NCI-H82 (cell line): Measurements from ENCODE around the gene LAT.
"Not testable (repeated sequence)": the region's sequence is repeated elsewhere in the genome, so short reads cannot be mapped to it uniquely, and the experiment has no call there.

Experiments used
- DNase-seq: peaks from one replicate; lab custom pipeline; 2025; lab: John Stamatoyannopoulos, UW

Gene LAT

GRCh38 chr16:28977703-28978662, 6.9 kb upstream of the LAT start:
- DNase-seq, result peak; percentile 33

GRCh38 chr16:28980330-28980729, 4.5 kb upstream of the LAT start:
- DNase-seq, result not testable (repeated sequence)

GRCh38 chr16:28980929-28981328, 3.9 kb upstream of the LAT start:
- DNase-seq, result no peak

GRCh38 chr16:28981517-28981916, 3.3 kb upstream of the LAT start:
- peak; percentile 73 for DNase-seq

GRCh38 chr16:28982418-28982817, 2.4 kb upstream of the LAT start:
- no peak for DNase-seq

- no peak for DNase-seq
Measured at GRCh38 chr16:28982949-28983348, 1.9 kb upstream of the LAT start.

- DNase-seq, result no peak
Measured at GRCh38 chr16:28983644-28984043, 1.2 kb upstream of the LAT start.

- DNase-seq, result no peak
Measured at GRCh38 chr16:28984091-28984490, 761 bp upstream of the LAT start.

- DNase-seq, result no peak
Measured at GRCh38 chr16:28985211-28986041, 574 bp downstream of the LAT start.

- DNase-seq, result no peak
Measured at GRCh38 chr16:28986046-28986445, 1.2 kb downstream of the LAT start.

GRCh38 chr16:28986492-28986891, 1.6 kb downstream of the LAT start:
- DNase-seq, result no peak

- DNase-seq, result no peak
Measured at GRCh38 chr16:28987170-28987853, 2.5 kb downstream of the LAT start.

- DNase-seq, result no peak
Measured at GRCh38 chr16:28989363-28989762, 4.5 kb downstream of the LAT start.

GRCh38 chr16:28990375-28991040, 5.7 kb downstream of the LAT start:
- DNase-seq, result no peak

- DNase-seq, result peak; percentile 24
Measured at GRCh38 chr16:28991687-28992086, 6.8 kb downstream of the LAT start.

- no peak for DNase-seq
Measured at GRCh38 chr16:28992496-28992895, 7.6 kb downstream of the LAT start.

GRCh38 chr16:28998837-28999236, 14.0 kb downstream of the LAT start:
- DNase-seq, result no peak

GRCh38 chr16:28999577-28999976, 14.7 kb downstream of the LAT start:
- DNase-seq, result no peak

GRCh38 chr16:29000019-29000418, 15.2 kb downstream of the LAT start:
- DNase-seq, result no peak

GRCh38 chr16:29004496-29005139, 19.8 kb downstream of the LAT start:
- not testable (repeated sequence) for DNase-seq
